HG03280 (cell line): ENCODE measurements around the gene SNX25.
"Not testable (repeated sequence)": the region's sequence is repeated elsewhere in the genome, so short reads cannot be mapped to it uniquely, and the experiment has no call there.

Source experiments
- ATAC-seq: cut with Tn5 transposase; IDR thresholded peaks from one replicate; pipeline ENCODE4 v1.9.1; 2021; ENCODE audit warnings: mild to moderate bottlenecking, moderate library complexity; ENCODE audit not compliant: unreplicated experiment

The SNX25 gene

DNA sequence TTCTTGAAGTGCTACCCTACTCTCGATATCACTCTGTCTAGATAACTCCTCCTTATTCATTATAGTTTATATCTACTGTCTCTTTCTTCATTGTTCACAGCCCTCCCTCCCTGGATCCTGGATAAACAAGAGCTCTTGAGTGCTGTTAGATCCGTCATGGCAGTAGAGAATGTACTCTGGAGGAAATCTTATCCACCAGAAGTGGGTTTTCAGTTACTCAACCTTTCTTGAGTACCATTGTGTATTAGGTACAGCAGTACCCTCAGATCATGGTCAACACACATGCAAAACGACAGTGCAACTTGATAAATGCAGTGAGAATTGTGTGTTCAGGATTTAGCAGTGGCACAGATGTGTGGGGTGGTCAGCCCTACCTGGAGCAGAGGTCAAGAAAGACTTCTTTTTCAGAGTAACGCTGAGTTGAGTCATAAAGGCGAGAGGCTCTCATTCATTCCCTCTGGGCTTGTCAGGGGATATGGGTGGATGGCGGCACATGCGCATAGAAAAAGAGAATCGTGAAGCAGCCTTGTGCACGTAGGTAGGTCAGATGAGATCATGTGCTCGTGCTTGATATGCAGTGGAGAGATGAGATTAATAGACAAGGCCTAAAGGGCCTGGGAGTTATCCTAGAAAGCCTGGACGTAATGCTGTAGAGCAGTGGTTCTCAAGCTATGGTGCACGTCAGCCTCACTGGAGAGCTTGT is 89.5 kb downstream of the SNX25 start:
- no peak for ATAC-seq

GRCh38 chr4:185304541-185304940 is 95.1 kb downstream of the SNX25 start:
- ATAC-seq, result no peak

DNA sequence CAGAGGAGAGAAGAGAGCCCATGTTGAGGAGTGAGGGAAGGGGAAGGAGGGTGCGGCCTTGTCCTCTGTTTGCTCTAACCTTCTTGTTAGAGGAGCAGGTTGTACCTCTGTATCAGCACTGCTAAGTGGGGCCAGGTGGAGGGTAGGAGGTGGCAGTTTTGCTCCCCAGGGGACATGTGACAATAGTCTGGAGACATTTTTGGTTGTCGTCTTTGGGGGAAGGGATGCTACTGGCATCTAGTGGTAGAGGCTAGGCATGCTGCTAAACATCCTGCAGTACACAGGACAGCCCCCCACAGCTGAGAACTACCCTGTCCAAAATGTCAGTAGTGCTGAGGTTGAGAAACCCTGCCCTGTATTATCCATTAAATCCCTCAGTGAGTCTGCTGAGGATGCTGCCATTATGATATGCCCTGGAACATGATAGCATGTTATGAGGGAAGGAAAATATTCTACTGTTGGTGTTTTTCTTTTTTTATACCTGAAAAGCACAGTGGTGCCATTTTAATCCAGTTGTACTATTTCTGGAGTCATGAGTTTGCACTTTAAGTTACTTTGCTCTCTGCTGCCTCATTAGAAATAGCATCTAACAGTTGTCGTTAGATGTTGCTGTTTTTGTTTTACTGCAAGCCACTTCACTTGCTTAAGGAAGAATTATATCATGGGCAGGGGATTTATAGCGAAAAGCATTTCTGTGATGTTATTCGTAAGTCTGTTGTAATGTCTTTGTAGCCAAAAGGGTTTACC is 95.7 kb downstream of the SNX25 start:
- no peak for ATAC-seq

DNA sequence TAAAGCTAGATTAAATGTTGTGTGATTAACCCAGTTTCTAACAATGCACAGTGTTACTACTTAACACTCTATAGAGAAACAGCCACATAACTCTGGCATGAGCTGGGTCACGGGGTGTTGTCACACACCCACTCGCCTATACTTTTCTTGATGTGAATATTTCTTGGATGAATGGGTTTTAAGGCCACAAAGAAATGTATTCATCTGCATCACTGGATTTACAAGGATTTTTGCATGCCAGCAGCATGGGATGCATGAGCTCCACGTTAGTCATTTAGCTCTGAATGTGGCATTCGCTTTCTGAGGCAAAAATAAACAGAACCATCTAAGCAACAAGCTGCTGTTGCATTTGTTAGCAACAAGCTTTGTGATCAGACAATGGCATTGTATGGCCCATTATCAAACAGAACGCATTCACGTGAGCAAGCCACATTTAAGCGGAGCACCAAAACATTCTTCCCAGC is 96.6 kb downstream of the SNX25 start:
- no peak for ATAC-seq

DNA sequence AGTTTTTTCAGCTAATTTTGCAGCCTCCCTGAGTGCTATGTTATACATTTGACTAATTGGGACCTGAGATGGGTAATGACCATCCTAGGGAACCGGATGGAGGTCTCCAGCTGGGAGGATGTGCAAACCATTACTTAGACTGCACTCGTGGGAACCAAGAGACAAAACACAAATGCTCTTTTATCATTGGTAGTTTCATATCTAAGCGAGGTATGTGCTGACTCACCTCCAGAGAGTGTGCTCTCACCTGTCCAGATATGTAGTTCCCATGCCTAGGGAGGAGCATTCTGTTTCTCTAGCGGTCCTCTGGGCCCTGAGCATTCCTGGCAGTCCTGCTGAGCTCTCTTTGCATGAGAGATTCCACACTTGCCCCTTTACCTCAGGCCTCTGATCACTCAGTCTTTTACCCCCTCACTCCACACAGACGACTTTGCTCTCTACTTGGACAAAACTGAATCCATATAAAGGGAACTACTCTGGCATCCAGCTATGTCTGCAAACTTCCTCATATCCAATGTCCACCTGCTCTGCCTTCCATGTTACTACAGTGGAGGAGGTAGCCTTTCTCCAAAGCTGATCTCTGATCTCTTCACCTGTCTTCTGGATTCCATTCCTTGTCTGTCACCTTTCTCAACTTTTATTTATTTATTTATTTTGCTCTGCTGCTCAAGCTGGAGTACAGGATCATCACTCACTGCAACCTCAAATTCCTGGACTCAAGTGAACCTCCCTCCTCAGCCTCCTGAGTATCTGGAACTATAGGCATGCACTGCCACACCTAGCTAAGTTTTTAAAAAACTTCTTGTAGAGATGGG is 97.9 kb downstream of the SNX25 start:
- ATAC-seq, result peak; percentile 76

DNA sequence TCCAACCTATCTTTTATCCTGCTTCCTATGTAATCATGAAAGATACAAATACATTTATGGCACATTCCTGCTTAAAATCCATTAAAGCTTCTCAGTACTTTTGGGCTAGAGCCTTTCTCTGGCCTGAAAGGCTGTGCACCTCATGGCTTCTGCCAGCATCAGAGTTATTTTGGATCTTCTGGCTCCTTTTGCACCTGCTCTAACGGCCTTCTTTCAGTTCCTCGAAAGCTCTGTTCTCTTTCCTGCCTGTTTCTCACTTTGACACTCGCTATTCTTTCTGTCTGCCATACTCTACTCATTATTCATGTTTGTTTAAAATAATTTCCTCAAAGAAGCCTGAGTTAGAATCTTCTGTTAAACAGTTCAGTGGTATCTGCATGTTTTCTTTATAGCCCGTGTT is 100.4 kb downstream of the SNX25 start:
- ATAC-seq, result peak; percentile 44

GRCh38 chr4:185311113-185311888 is 101.9 kb downstream of the SNX25 start:
- no peak for ATAC-seq

DNA sequence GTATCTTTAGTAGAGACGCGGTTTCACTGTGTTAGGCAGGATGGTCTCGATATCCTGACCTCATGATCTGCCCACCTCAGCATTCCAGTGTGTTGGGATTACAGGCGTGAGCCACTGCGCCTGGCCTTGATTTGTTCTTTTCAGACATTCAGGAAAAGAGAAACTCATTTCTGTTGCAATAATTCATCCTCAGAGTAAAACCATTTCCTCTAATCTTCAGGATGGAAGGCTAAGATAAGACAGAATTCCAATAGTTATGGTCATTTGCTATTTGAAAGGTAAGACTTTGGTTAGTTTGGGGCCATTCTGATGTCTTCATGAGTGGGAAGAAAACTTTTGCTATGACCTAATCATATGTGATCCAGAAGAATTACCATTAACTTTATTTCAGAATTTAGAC is 103.3 kb downstream of the SNX25 start:
- ATAC-seq, result no peak

DNA sequence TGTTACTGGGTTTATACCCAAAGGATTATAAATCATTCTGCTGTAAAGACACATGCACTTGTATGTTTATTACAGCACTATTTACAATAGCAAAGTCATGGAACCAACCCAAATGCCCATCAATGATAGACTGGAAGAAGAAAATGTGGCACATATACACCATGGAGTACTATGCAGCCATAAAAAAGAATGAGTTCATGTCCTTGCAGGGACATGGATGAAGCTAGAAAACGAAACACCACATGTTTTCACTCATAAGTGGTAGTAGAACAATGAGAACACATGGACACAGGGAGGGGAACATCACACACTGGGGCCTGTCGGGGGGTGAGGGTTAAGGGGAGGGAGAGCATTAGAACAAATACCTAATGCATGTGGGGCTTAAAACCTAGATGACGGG is 108.1 kb downstream of the SNX25 start:
- ATAC-seq, result not testable (repeated sequence)

DNA sequence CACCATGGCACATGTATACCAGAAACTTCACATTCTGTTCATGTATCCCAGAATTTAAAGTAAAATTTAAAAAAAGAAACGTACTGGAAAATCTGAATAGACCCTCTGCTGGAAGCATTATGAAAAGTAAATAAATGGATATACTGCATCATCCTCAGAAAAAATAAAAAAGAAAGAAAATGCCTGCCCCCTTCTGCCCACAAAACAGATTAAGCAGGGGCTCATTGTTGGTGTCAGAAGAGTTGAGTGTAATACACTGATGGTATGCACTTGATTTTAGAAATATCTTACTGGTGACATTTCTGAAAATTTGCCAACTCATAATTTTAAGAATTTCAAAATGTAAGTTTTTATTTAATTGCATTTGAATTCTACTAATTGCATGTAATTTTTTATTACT is 108.5 kb downstream of the SNX25 start:
- ATAC-seq, result no peak

GRCh38 chr4:185318679-185319078 is 109.3 kb downstream of the SNX25 start:
- no peak for ATAC-seq

DNA sequence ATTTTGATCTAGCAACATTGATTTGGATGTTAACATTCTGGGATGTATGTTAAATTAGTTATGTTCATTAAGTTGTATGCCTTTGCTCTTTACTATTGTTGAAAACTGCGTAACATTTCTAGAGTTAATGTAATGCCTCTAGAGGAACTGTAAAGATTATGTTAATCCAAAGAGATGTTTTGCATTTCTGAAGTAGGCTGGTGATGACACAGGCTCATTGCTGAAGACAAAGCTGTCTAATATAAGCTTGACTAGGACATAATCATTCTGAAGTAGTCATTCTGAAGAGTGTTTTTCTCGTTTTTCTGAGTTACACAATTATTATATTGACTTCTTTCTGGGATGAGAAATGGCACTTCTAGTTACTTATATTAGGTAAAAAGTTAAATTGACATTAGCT is 113.4 kb downstream of the SNX25 start:
- no peak for ATAC-seq

DNA sequence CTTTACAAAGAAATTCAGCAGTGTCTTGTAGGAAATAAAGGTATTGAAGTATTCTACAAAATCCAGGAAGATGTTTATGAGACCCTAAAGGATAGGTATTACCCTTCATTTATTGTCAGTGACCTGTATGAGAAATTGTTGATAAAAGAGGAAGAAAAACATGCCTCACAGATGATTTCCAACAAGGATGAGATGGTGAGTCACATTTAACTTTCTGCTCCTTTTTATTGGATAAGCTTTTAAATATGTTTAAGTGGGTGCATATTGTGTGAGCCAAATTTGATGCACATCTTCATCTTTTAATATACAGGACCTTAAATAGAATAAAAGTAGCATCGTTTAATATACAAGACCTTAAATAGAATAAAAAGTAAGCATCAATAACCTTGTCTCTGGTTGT is 114.2 kb downstream of the SNX25 start:
- ATAC-seq, result no peak

GRCh38 chr4:185324361-185324760 is 115.0 kb downstream of the SNX25 start:
- not testable (repeated sequence) for ATAC-seq

DNA sequence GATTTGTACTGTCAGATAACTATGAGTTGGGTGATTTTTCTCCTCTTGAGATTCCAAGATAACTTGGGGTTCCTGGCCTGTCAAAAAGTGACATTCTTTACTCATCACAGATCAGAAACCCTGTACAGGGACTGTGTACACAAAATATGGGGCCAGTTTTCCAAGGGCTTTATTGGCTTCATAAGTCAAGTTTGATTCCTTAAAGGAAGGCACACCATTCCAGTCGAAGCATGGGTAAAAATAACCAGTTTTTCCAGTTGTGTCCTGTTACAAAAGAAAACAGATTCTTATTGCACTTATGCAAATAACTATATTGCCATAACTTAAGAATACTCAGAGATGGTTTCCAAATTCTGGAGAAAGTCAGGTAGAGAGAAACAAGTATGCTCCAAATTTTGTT is 116.3 kb downstream of the SNX25 start:
- ATAC-seq, result not testable (repeated sequence)

- ATAC-seq, result no peak
These were observed 119.2 kb downstream of the SNX25 start for GRCh38 chr4:185328586-185328985.

- not testable (repeated sequence) for ATAC-seq
These were observed 120.6 kb downstream of the SNX25 start for GRCh38 chr4:185329879-185330510.

DNA sequence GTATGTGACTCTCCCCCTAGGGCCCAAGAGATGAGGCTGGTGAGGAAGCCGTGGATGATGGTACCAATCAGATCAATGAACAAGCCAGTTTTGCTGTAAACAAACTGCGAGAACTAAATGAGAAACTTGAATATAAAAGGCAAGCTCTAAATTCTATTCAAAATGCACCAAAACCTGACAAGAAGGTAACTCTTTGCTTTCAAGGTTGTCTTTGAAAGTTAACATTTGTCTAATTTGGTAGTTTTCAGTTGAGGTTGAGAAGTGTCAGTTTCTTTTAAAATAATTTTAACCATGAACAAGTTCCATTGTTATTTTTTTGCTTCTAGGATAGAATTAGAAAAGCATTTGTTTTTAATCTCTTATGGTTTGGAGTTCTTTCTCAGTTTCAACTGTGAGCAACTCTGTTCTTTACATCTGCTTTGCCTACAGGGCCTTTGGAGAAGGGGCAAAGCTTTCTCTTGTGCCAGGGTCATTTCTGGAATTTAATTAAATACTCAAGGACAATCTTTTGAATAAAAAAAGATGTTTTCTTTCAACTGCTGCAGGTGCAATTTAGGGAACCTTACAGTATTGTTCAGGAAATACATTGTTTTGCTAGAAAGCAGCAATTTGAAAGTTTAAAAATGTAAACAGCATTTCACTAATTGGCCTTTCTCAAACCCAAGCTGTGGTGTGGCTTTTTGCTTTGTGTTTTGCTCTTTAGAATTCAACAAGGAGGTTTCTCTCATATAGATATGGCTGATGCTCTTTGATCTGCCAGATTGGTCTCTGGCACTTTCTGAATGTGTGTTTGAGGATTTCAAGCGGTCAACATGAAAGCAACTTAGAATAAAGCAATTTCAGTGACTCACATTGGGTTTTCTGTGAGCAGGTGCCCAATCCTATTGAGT is 123.4 kb downstream of the SNX25 start:
- peak; percentile 83 for ATAC-seq

DNA sequence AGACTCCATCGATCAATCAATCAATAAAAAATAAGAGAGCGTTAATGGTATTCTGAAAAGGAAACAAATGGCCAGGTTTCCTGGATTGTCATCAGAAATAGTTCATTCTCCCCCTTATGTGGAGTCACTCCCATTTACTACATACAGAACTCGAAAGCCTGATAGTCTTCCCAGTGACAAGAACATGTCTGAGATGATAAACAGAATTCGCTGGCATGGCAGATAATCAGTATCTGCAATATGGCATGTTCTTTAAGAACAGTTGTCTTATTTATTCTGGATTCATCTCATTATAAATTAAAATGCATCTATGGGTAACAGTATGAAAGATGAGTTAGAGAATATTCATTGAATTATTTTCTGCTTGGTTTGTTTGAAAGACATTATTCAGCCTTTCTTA is 124.9 kb downstream of the SNX25 start:
- no peak for ATAC-seq
